Neutrophil (primary cell): ENCODE results near the gene LRWD1.
A peak's percentile ranks its signal among the peaks of the same experiment; 100 is the strongest.
"Not testable (repeated sequence)": the region's sequence is repeated elsewhere in the genome, so short reads cannot be mapped to it uniquely, and the experiment has no call there.

Experiments
- H3K27ac ChIP-seq: fragments of 200-600 bp; sonication (generic); 2 replicates; pipeline ENCODE4 v1.5.1; 2016; ENCODE audit warnings: mild to moderate bottlenecking, moderate library complexity
- H3K27me3 ChIP-seq: fragments of 200-600 bp; sonication (generic); 2 replicates; pipeline ENCODE4 v1.6.0; 2016; ENCODE audit warnings: mild to moderate bottlenecking
- H3K36me3 ChIP-seq: fragments of 200-600 bp; sonication (generic); 2 replicates; pipeline ENCODE4 v1.5.1; 2017
- H3K4me1 ChIP-seq, 2 experiments: fragments of 200-600 bp in 1 of 2; sonication (generic) in 1 of 2; 1 replicate in 1 of 2; 2 replicates in 1 of 2; pipeline versions ENCODE4 v1.5.1 to v1.6.1; 2013 to 2016; ENCODE audit warnings: low read depth in 1 of 2, low read length in 1 of 2, mild to moderate bottlenecking in 1 of 2, moderate library complexity in 1 of 2; ENCODE audit not compliant: control insufficient read depth in 1 of 2, insufficient read depth in 1 of 2
- H3K4me3 ChIP-seq, 2 experiments: fragments of 200-600 bp in 1 of 2; sonication (generic) in 1 of 2; 1 replicate in 1 of 2; 2 replicates in 1 of 2; pipeline ENCODE4 v1.5.1; 2013 to 2016; ENCODE audit warnings: low read depth in 1 of 2, low read length in 1 of 2, mild to moderate bottlenecking in 1 of 2, moderate library complexity in 1 of 2
- H3K9me3 ChIP-seq: fragments of 200-600 bp; sonication (generic); 2 replicates; pipeline ENCODE4 v1.5.1; 2016
- CTCF ChIP-seq: fragments of 200-600 bp; sonication (generic); IDR thresholded peaks from 2 replicates; pipeline ENCODE4 v1.5.1; 2016; ENCODE audit warnings: antibody characterized with exemption

Gene LRWD1

GRCh38 chr7:102452451-102452850 lies 12.3 kb upstream of the LRWD1 start:
- Histone ChIP-seq H3K27ac (peak overlapping the region; percentile 33), H3K9me3 (no peaks in the 10 kb centered on the region), H3K4me3 (no peak overlapping the region), H3K4me1 (no peaks in the 10 kb centered on the region), H3K36me3 (peaks cover 87% of the 10 kb centered on the region), H3K27me3 (no peaks in the 10 kb centered on the region)
- no peak for TF ChIP-seq CTCF

- H3K4me1 ChIP-seq = no peaks in the 10 kb centered on the region
- no peaks in the 10 kb centered on the region for H3K27me3 ChIP-seq
- H3K4me3 ChIP-seq = no peak overlapping the region
- peaks cover 87% of the 10 kb centered on the region for H3K36me3 ChIP-seq
- TF ChIP-seq CTCF = no peak
- H3K9me3 ChIP-seq = no peaks in the 10 kb centered on the region
- peak overlapping the region; percentile 33 for H3K27ac ChIP-seq
Measured at GRCh38 chr7:102453319-102453718, 11.5 kb upstream of the LRWD1 start.

GRCh38 chr7:102454468-102454867 lies 10.3 kb upstream of the LRWD1 start:
- TF ChIP-seq CTCF = no peak
- Histone ChIP-seq H3K4me1 (no peaks in the 10 kb centered on the region), H3K9me3 (no peaks in the 10 kb centered on the region), H3K36me3 (peaks cover 86% of the 10 kb centered on the region), H3K4me3 (no peak overlapping the region), H3K27me3 (no peaks in the 10 kb centered on the region), H3K27ac (peak overlapping the region; percentile 15)

- H3K36me3 ChIP-seq = peaks cover 84% of the 10 kb centered on the region
- not testable (repeated sequence) for H3K27ac ChIP-seq, H3K4me3 ChIP-seq, H3K4me1 ChIP-seq, H3K9me3 ChIP-seq, H3K27me3 ChIP-seq
Measured at GRCh38 chr7:102454932-102455331, 9.9 kb upstream of the LRWD1 start.

- H3K27me3 ChIP-seq = no peaks in the 10 kb centered on the region
- H3K4me3 ChIP-seq = no peak overlapping the region
- H3K27ac ChIP-seq = no peak overlapping the region
- no peaks in the 10 kb centered on the region for H3K9me3 ChIP-seq
- TF ChIP-seq CTCF = no peak
- peaks cover 0 to 3% of the 10 kb centered on the region in 2 experiments for H3K4me1 ChIP-seq
- peaks cover 78% of the 10 kb centered on the region for H3K36me3 ChIP-seq
Measured at GRCh38 chr7:102455596-102455995, 9.2 kb upstream of the LRWD1 start.

GRCh38 chr7:102456327-102456726 lies 8.5 kb upstream of the LRWD1 start:
- H3K27ac ChIP-seq = no peak overlapping the region
- peaks cover 75% of the 10 kb centered on the region for H3K36me3 ChIP-seq
- no peak for TF ChIP-seq CTCF
- peaks cover 0 to 4% of the 10 kb centered on the region in 2 experiments for H3K4me1 ChIP-seq
- H3K9me3 ChIP-seq = no peaks in the 10 kb centered on the region
- H3K27me3 ChIP-seq = no peaks in the 10 kb centered on the region
- H3K4me3 ChIP-seq = no peak overlapping the region
